ENCODE data around the gene ENTPD5. TPM values are rescaled to one million over a fixed set of nuclear protein-coding genes. Genes with fewer than 3 reads are reported as not detected.

ENTPD5 gene
- total and polyA plus RNA-seq, 2 donors (not counting 3 experiments of a cell fraction or from before 2014, with no cell fraction given) = 8.4 to 13.0 TPM

- no peak overlapping the region for H3K27ac ChIP-seq (ENCODE audit: insufficient read depth, low read depth, low read length)
- BruUV-seq (replicated peaks) = no TSS peak
- H4K20me1 ChIP-seq (replicated peaks; ENCODE audit: control insufficient read depth, extremely low read depth, insufficient read depth, low read length) = no peaks in the 10 kb centered on the region
- POLR2A ChIA-PET = no interaction called here
- CTCF ChIA-PET = no interaction called here
- peaks cover 0 to 2% of the 10 kb centered on the region in 2 experiments for H3K36me3 ChIP-seq (ENCODE audit: control insufficient read depth in 2 of 2, extremely low read depth in 1 of 2, insufficient read depth in 2 of 2, low read length in 2 of 2)
- H3K9me1 ChIP-seq (replicated peaks; ENCODE audit: control insufficient read depth, extremely low read depth, insufficient read depth, low read length) = no peaks in the 10 kb centered on the region
- no peaks in the 10 kb centered on the region for H3K27me3 ChIP-seq (ENCODE audit: control insufficient read depth in 2 of 2, insufficient read depth in 2 of 2, low read length in 2 of 2)
- H3K9ac ChIP-seq (replicated peaks; ENCODE audit: extremely low read depth, insufficient read depth, low read length) = no peak overlapping the region
- no peak for DNase-seq (ENCODE audit: low read depth, low spot score)
- no peak overlapping the region for H3K4me3 ChIP-seq (replicated peaks in 1 of 3; ENCODE audit: insufficient read depth in 1 of 3, low read depth in 1 of 3, low read length in 3 of 3)
- peaks cover 13% of the 10 kb centered on the region for H3K4me1 ChIP-seq (ENCODE audit: control insufficient read depth, extremely low read depth, insufficient read depth, low read length)
- intact Hi-C loops (cut with micrococcal nuclease) (no loop called here), dilution Hi-C loops (cut with MboI; ENCODE audit: extremely low pct_ligation_motif_present, low sequenced_read_pairs) (no loop called here)
- H3K9me3 ChIP-seq (replicated peaks; ENCODE audit: control insufficient read depth, insufficient read depth, low read length) = no peaks in the 10 kb centered on the region
- no peak overlapping the region for H2AFZ ChIP-seq (ENCODE audit: low read depth, low read length)
- H3K79me2 ChIP-seq (ENCODE audit: control insufficient read depth, insufficient read depth, low read length) = no peaks in the 10 kb centered on the region
- H3K4me2 ChIP-seq (ENCODE audit: insufficient read depth, low read length) = no peak overlapping the region
- no peak for FAIRE-seq
- TF ChIP-seq POLR2AphosphoS5 (IDR thresholded peaks at IDR 0.05; ENCODE audit: insufficient read depth, low read depth, low read length) (no peak), CTCF (IDR thresholded peaks at IDR 0.05; ENCODE audit: extremely low read depth in 1 of 2, insufficient read depth in 1 of 2, low read depth in 1 of 2, low read length in 2 of 2) (no peak), EZH2 (IDR thresholded peaks at IDR 0.05; ENCODE audit: borderline replicate concordance, low read depth, low read length, severe bottlenecking) (no peak), GATA2 (IDR thresholded peaks at IDR 0.05; ENCODE audit: insufficient read depth, insufficient read length, low read depth, low read length) (no peak), FOS (IDR thresholded peaks at IDR 0.05; ENCODE audit: borderline replicate concordance, insufficient read depth, low read length) (no peak)
These were observed 3.1 kb downstream of the ENTPD5 start for GRCh38 chr14:74015963-74016362.

GRCh38 chr14:74015176-74015575 is 3.9 kb downstream of the ENTPD5 start:
- Histone ChIP-seq H3K79me2 (ENCODE audit: control insufficient read depth, insufficient read depth, low read length) (no peaks in the 10 kb centered on the region), H3K4me2 (ENCODE audit: insufficient read depth, low read length) (no peak overlapping the region), H3K9me3 (replicated peaks; ENCODE audit: control insufficient read depth, insufficient read depth, low read length) (no peaks in the 10 kb centered on the region), H3K36me3 (ENCODE audit: control insufficient read depth in 2 of 2, extremely low read depth in 1 of 2, insufficient read depth in 2 of 2, low read length in 2 of 2) (peaks cover 0 to 2% of the 10 kb centered on the region in 2 experiments), H3K4me3 (replicated peaks in 1 of 3; ENCODE audit: insufficient read depth in 1 of 3, low read depth in 1 of 3, low read length in 3 of 3) (no peak overlapping the region), H3K27ac (ENCODE audit: insufficient read depth, low read depth, low read length) (no peak overlapping the region), H3K4me1 (ENCODE audit: control insufficient read depth, extremely low read depth, insufficient read depth, low read length) (peaks cover 13% of the 10 kb centered on the region), H4K20me1 (replicated peaks; ENCODE audit: control insufficient read depth, extremely low read depth, insufficient read depth, low read length) (no peaks in the 10 kb centered on the region), H2AFZ (ENCODE audit: low read depth, low read length) (no peak overlapping the region), H3K27me3 (ENCODE audit: control insufficient read depth in 2 of 2, insufficient read depth in 2 of 2, low read length in 2 of 2) (no peaks in the 10 kb centered on the region), H3K9me1 (replicated peaks; ENCODE audit: control insufficient read depth, extremely low read depth, insufficient read depth, low read length) (no peaks in the 10 kb centered on the region), H3K9ac (replicated peaks; ENCODE audit: extremely low read depth, insufficient read depth, low read length) (no peak overlapping the region)
- TF ChIP-seq POLR2AphosphoS5 (IDR thresholded peaks at IDR 0.05; ENCODE audit: insufficient read depth, low read depth, low read length) = no peak
- dilution Hi-C loops (cut with MboI; ENCODE audit: extremely low pct_ligation_motif_present, low sequenced_read_pairs) (no loop called here), intact Hi-C loops (cut with micrococcal nuclease) (no loop called here)
- no peak for FAIRE-seq
- no TSS peak for BruUV-seq (replicated peaks)
- CTCF ChIA-PET = no interaction called here
- POLR2A ChIA-PET = no interaction called here
- DNase-seq (ENCODE audit: low read depth, low spot score) = no peak
